H1 (cell line): ENCODE data around the gene RYK. TPM values are rescaled to one million over a fixed set of nuclear protein-coding genes. Genes with fewer than 3 reads are reported as not detected.

Experiments
- EGR1 ChIP-seq: IDR thresholded peaks from 2 replicates; pipeline ENCODE4 v1.6.1; 2011; ENCODE audit warnings: low read depth, low read length, borderline replicate concordance
- HDAC2 ChIP-seq, 2 experiments: fragments of 300-600 bp in 1 of 2; sonication (generic) in 1 of 2; IDR thresholded peaks; 2 replicates each; pipeline ENCODE4 v1.6.1; 2011 to 2012; ENCODE audit warnings: low read depth in 2 of 2, low read length in 2 of 2, mild to moderate bottlenecking in 2 of 2, moderate library complexity in 2 of 2, borderline replicate concordance in 1 of 2, inconsistent platforms in 1 of 2
- JUND ChIP-seq: IDR thresholded peaks from 2 replicates; pipeline ENCODE4 v1.6.1; 2011; ENCODE audit warnings: mild to moderate bottlenecking, improper control_type of control experiment, low read length
- MAFK ChIP-seq: IDR thresholded peaks from 2 replicates; pipeline ENCODE4 v1.6.1; 2012; ENCODE audit warnings: low read depth, mild to moderate bottlenecking, improper control_type of control experiment, low read length
- PHF8 ChIP-seq: fragments of 200-600 bp; sonication (generic); conservative IDR thresholded peaks from 2 replicates; pipeline ENCODE4 v1.7.1; 2012; ENCODE audit warnings: low read depth, mild to moderate bottlenecking, inconsistent platforms, low read length, moderate library complexity
- POLR2A ChIP-seq, 2 experiments: IDR thresholded peaks; 1 replicate in 1 of 2; 2 replicates in 1 of 2; pipeline ENCODE4 v1.6.1; 2011; ENCODE audit warnings: low read depth in 2 of 2, low read length in 2 of 2, mild to moderate bottlenecking in 2 of 2; ENCODE audit errors: control extremely low read depth in 1 of 2
- POLR2AphosphoS5 ChIP-seq: IDR thresholded peaks from 2 replicates; pipeline ENCODE4 v1.6.1; 2011; ENCODE audit warnings: low read depth, low read length
- RAD21 ChIP-seq, 2 experiments: IDR thresholded peaks in 1 of 2; conservative IDR thresholded peaks in 1 of 2; 2 replicates each; pipeline ENCODE4 v1.6.1; 2011; ENCODE audit warnings: low read depth in 2 of 2, low read length in 2 of 2, improper control_type of control experiment in 1 of 2, inconsistent platforms in 1 of 2, mild to moderate bottlenecking in 1 of 2, moderate library complexity in 1 of 2
- TBP ChIP-seq: IDR thresholded peaks from 2 replicates; pipeline ENCODE4 v1.6.1; 2011; ENCODE audit warnings: low read depth, low read length, improper control_type of control experiment
- TCF12 ChIP-seq: IDR thresholded peaks from 2 replicates; pipeline ENCODE4 v1.6.1; 2011; ENCODE audit warnings: low read depth, mild to moderate bottlenecking, low read length
- polyA plus RNA-seq, 7 experiments: library from polyadenylated mRNA; depleted of rRNA in 3 of 7; stranded (reverse) in 5 of 7; unstranded in 2 of 7; fragments of >200 nt in 5 of 7; fragments of 200-250 nt in 2 of 7; gene quantifications; 1 replicate in 5 of 7; 2 replicates in 1 of 7; 4 replicates in 1 of 7; pipeline versions ENCODE4 v1.2.1 to v1.2.3, GENCODE V29; 2011 to 2013; ENCODE audit warnings: missing spikeins in 2 of 7, mixed read lengths in 2 of 7
- total RNA-seq: library from RNA; stranded (reverse); fragmentation: NEBNext Ultra II Directional; extraction: Animal tissue kit (Norgen Biotek cat#: 25700); gene quantifications from 2 replicates; pipeline ENCODE4 v1.2.1, GENCODE V29; 2021
- TF ChIP-seq, protein P1 (sequence below): fragments of 300-600 bp; sonication (generic); IDR thresholded peaks from 2 replicates; pipeline ENCODE4 v1.7.1; 2012; ENCODE audit warnings: low read length, moderate library complexity, mild to moderate bottlenecking, inconsistent platforms; ENCODE audit not compliant: insufficient replicate concordance

The RYK gene
- total and polyA plus RNA-seq, 2 of the 8 experiments (the other 6 are each of a cell fraction or from before 2014, with no cell fraction given) = 30.5 to 63.8 TPM

DNA sequence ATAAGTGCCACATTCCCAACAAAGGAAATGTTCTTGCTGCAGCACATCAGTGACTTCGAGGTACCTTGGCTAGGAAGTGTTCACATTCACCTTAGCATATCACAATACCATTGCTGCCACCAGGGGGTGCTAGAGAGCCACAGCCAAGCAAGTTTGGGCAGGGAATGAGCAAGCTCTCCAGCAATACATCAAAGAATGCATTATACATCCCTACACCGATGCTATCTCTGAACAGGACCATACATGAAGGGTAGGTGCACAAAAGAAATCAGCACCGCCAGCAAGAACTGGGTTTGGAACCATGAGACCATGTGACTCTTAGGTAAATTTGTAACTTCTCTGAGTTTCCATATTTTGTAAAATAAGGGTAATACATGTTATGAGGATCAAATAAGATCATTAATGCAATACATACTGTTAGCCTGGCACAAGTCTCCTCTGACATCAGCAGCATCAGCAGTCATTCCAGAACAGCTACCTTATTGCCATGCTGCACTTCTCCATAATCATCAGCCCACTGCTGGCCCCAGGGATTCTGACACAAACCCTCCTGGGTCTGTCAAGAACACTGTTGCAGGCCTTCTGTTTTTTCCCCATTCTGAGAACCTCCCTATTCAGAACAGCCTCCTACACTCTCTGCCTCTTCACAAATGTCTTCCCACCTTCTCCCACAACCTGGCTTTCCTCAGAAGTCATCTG lies 37.5 kb downstream of the RYK start (continued):
- TF ChIP-seq RAD21 (IDR thresholded peaks at IDR 0.05 in 1 of 2, conservative IDR thresholded peaks at IDR 0.05 in 1 of 2; ENCODE audit: low read depth in 2 of 2, low read length in 2 of 2) = peak; percentile 82 to 89
- no peak for TF ChIP-seq EGR1
- no peak for TF ChIP-seq PHF8
- no peak for TF ChIP-seq POLR2AphosphoS5
- no peak for TF ChIP-seq TBP
- TF ChIP-seq HDAC2 (IDR thresholded peaks at IDR 0.05; ENCODE audit: borderline replicate concordance in 1 of 2, low read depth in 2 of 2, low read length in 2 of 2) = no peak
- no peak for TF ChIP-seq MAFK
- no peak for TF ChIP-seq TCF12
- no peak for TF ChIP-seq POLR2A (IDR thresholded peaks at IDR 0.05; ENCODE audit: control extremely low read depth in 1 of 2, low read depth in 2 of 2, low read length in 2 of 2)
- TF ChIP-seq, protein P1, sequence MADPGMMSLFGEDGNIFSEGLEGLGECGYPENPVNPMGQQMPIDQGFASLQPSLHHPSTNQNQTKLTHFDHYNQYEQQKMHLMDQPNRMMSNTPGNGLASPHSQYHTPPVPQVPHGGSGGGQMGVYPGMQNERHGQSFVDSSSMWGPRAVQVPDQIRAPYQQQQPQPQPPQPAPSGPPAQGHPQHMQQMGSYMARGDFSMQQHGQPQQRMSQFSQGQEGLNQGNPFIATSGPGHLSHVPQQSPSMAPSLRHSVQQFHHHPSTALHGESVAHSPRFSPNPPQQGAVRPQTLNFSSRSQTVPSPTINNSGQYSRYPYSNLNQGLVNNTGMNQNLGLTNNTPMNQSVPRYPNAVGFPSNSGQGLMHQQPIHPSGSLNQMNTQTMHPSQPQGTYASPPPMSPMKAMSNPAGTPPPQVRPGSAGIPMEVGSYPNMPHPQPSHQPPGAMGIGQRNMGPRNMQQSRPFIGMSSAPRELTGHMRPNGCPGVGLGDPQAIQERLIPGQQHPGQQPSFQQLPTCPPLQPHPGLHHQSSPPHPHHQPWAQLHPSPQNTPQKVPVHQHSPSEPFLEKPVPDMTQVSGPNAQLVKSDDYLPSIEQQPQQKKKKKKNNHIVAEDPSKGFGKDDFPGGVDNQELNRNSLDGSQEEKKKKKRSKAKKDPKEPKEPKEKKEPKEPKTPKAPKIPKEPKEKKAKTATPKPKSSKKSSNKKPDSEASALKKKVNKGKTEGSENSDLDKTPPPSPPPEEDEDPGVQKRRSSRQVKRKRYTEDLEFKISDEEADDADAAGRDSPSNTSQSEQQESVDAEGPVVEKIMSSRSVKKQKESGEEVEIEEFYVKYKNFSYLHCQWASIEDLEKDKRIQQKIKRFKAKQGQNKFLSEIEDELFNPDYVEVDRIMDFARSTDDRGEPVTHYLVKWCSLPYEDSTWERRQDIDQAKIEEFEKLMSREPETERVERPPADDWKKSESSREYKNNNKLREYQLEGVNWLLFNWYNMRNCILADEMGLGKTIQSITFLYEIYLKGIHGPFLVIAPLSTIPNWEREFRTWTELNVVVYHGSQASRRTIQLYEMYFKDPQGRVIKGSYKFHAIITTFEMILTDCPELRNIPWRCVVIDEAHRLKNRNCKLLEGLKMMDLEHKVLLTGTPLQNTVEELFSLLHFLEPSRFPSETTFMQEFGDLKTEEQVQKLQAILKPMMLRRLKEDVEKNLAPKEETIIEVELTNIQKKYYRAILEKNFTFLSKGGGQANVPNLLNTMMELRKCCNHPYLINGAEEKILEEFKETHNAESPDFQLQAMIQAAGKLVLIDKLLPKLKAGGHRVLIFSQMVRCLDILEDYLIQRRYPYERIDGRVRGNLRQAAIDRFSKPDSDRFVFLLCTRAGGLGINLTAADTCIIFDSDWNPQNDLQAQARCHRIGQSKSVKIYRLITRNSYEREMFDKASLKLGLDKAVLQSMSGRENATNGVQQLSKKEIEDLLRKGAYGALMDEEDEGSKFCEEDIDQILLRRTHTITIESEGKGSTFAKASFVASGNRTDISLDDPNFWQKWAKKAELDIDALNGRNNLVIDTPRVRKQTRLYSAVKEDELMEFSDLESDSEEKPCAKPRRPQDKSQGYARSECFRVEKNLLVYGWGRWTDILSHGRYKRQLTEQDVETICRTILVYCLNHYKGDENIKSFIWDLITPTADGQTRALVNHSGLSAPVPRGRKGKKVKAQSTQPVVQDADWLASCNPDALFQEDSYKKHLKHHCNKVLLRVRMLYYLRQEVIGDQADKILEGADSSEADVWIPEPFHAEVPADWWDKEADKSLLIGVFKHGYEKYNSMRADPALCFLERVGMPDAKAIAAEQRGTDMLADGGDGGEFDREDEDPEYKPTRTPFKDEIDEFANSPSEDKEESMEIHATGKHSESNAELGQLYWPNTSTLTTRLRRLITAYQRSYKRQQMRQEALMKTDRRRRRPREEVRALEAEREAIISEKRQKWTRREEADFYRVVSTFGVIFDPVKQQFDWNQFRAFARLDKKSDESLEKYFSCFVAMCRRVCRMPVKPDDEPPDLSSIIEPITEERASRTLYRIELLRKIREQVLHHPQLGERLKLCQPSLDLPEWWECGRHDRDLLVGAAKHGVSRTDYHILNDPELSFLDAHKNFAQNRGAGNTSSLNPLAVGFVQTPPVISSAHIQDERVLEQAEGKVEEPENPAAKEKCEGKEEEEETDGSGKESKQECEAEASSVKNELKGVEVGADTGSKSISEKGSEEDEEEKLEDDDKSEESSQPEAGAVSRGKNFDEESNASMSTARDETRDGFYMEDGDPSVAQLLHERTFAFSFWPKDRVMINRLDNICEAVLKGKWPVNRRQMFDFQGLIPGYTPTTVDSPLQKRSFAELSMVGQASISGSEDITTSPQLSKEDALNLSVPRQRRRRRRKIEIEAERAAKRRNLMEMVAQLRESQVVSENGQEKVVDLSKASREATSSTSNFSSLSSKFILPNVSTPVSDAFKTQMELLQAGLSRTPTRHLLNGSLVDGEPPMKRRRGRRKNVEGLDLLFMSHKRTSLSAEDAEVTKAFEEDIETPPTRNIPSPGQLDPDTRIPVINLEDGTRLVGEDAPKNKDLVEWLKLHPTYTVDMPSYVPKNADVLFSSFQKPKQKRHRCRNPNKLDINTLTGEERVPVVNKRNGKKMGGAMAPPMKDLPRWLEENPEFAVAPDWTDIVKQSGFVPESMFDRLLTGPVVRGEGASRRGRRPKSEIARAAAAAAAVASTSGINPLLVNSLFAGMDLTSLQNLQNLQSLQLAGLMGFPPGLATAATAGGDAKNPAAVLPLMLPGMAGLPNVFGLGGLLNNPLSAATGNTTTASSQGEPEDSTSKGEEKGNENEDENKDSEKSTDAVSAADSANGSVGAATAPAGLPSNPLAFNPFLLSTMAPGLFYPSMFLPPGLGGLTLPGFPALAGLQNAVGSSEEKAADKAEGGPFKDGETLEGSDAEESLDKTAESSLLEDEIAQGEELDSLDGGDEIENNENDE = no peak
- no peak for TF ChIP-seq JUND
